ENCODE data around the gene KMT2D.

Gene KMT2D

DNA sequence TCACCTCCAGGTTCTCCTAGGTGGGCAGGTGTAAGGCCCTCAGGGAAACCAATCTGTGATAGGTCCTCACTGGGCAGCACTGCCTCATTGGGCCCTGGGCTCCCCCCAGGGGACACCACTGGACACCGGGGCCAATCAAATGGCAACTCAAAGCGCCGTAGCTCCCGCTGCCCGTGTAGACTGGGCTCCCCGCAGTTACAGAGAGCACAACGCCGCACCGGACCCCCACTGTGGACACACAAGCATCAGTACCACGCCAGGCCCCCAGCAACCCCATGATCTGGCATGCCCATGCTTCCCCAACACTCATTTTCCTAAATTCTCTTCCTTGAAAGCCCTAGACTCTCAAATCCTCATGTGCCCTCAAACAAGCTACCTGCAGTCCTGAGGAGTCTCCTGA, 6.1 kb downstream of the KMT2D start:
- Histone ChIP-seq H3K9me3 (ENCODE audit: insufficient read depth, low read depth, low read length) (no peaks in the 10 kb centered on the region), H3K4me2 (ENCODE audit: low read depth, low read length, poor library complexity, severe bottlenecking) (peak overlapping the region; percentile 99), H3F3A (ENCODE audit: low read depth) (no peaks in the 10 kb centered on the region), H3K36me3 (ENCODE audit: insufficient read depth, low read length) (peaks cover 58% of the 10 kb centered on the region), H3K27me3 (ENCODE audit: insufficient read depth, low read length, poor library complexity, severe bottlenecking) (peaks cover 3% of the 10 kb centered on the region), H3K9me2 (replicated peaks; ENCODE audit: low read depth, low read length) (no peaks in the 10 kb centered on the region), H3K4me1 (ENCODE audit: insufficient read depth, low read length, poor library complexity, severe bottlenecking) (peaks cover 26% of the 10 kb centered on the region), H2AFZ (ENCODE audit: low read length) (no peak overlapping the region), H3K9ac (ENCODE audit: low read depth, low read length, poor library complexity, severe bottlenecking) (no peak overlapping the region), H3K79me2 (ENCODE audit: insufficient read depth, low read length) (peaks cover 80% of the 10 kb centered on the region), H3K4me3 (ENCODE audit: low read length, poor library complexity, severe bottlenecking) (peak overlapping the region; percentile 86), H4K20me1 (ENCODE audit: insufficient read depth, low read length, poor library complexity, severe bottlenecking) (peaks cover 85% of the 10 kb centered on the region)
- TF ChIP-seq EZH2phosphoT487 (IDR thresholded peaks at IDR 0.05; ENCODE audit: borderline replicate concordance): no peak

GRCh38 chr12:49054096-49054495, 6.5 kb downstream of the KMT2D start:
- Histone ChIP-seq H3K9me3 (ENCODE audit: insufficient read depth, low read depth, low read length) (no peaks in the 10 kb centered on the region), H3K36me3 (ENCODE audit: insufficient read depth, low read length) (peaks cover 62% of the 10 kb centered on the region), H4K20me1 (ENCODE audit: insufficient read depth, low read length, poor library complexity, severe bottlenecking) (peaks cover 81% of the 10 kb centered on the region)

DNA sequence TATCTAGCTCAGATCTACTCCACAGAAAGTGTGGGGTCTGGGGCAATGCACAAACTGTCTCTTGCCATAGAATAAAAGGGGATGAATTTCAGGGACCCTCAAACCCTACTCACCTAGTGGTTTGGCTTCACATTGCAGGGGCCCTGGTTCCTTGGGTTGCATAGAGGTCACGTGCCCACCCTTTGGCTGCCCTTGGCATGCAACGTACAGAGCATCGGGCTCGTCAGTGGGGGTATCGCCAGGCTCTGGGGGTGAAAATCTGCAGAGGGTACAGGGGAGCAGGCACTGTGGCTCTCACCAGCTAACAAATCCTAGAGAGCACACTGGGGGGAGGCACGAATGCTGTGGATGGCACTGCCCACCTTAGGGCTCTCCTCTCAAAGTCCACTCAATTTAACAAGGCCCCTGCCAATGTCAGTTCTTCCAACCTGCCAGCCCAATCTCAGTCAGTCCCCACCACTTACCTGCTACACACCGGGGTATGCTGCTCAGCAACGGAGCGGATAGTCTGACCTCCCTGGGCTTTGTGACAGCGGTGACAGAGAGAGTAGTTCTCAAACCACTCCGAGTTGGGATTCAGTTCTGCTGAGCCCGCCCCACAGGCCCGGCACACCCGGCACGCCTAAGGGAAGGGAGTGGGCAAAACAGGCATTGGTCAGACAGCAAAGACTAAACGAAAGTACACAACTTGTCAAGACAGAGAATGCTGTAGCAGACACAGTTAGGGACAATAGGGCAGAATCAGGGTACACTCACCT, 8.0 kb downstream of the KMT2D start:
- H3K79me2 ChIP-seq (ENCODE audit: insufficient read depth, low read length): peaks cover 61% of the 10 kb centered on the region
- H3K9me3 ChIP-seq (ENCODE audit: insufficient read depth, low read depth, low read length): no peaks in the 10 kb centered on the region
- H3K36me3 ChIP-seq (ENCODE audit: insufficient read depth, low read length): peaks cover 77% of the 10 kb centered on the region
- H3F3A ChIP-seq (ENCODE audit: low read depth): no peaks in the 10 kb centered on the region
- peaks cover 66% of the 10 kb centered on the region for H4K20me1 ChIP-seq (ENCODE audit: insufficient read depth, low read length, poor library complexity, severe bottlenecking)
- H2AFZ ChIP-seq (ENCODE audit: low read length): no peak overlapping the region
- no peak overlapping the region for H3K4me2 ChIP-seq (ENCODE audit: low read depth, low read length, poor library complexity, severe bottlenecking)
- TF ChIP-seq, protein P1, sequence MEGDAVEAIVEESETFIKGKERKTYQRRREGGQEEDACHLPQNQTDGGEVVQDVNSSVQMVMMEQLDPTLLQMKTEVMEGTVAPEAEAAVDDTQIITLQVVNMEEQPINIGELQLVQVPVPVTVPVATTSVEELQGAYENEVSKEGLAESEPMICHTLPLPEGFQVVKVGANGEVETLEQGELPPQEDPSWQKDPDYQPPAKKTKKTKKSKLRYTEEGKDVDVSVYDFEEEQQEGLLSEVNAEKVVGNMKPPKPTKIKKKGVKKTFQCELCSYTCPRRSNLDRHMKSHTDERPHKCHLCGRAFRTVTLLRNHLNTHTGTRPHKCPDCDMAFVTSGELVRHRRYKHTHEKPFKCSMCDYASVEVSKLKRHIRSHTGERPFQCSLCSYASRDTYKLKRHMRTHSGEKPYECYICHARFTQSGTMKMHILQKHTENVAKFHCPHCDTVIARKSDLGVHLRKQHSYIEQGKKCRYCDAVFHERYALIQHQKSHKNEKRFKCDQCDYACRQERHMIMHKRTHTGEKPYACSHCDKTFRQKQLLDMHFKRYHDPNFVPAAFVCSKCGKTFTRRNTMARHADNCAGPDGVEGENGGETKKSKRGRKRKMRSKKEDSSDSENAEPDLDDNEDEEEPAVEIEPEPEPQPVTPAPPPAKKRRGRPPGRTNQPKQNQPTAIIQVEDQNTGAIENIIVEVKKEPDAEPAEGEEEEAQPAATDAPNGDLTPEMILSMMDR (conservative IDR thresholded peaks at IDR 0.05; ENCODE audit: low read length): no peak; the same call in 1 of the 2 replicates
- TF ChIP-seq EZH2phosphoT487 (IDR thresholded peaks at IDR 0.05; ENCODE audit: borderline replicate concordance): no peak
- H3K4me3 ChIP-seq (ENCODE audit: low read length, poor library complexity, severe bottlenecking): no peak overlapping the region
- no peaks in the 10 kb centered on the region for H3K27me3 ChIP-seq (ENCODE audit: insufficient read depth, low read length, poor library complexity, severe bottlenecking)
- H3K4me1 ChIP-seq (ENCODE audit: insufficient read depth, low read length, poor library complexity, severe bottlenecking): peaks cover 26% of the 10 kb centered on the region
- no peak overlapping the region for H3K9ac ChIP-seq (ENCODE audit: low read depth, low read length, poor library complexity, severe bottlenecking)
- H3K9me2 ChIP-seq (replicated peaks; ENCODE audit: low read depth, low read length): no peaks in the 10 kb centered on the region

More at GRCh38 chr12:49054096-49054495, 6.5 kb downstream of the KMT2D start:
- no peaks in the 10 kb centered on the region for H3F3A ChIP-seq (ENCODE audit: low read depth)
- no peak overlapping the region for H3K9ac ChIP-seq (ENCODE audit: low read depth, low read length, poor library complexity, severe bottlenecking)
- H3K4me2 ChIP-seq (ENCODE audit: low read depth, low read length, poor library complexity, severe bottlenecking): peak overlapping the region; percentile 99
- H2AFZ ChIP-seq (ENCODE audit: low read length): no peak overlapping the region
- peaks cover 76% of the 10 kb centered on the region for H3K79me2 ChIP-seq (ENCODE audit: insufficient read depth, low read length)
- no peak overlapping the region for H3K4me3 ChIP-seq (ENCODE audit: low read length, poor library complexity, severe bottlenecking)
- TF ChIP-seq, protein P1 (conservative IDR thresholded peaks at IDR 0.05; ENCODE audit: low read length): no peak
- no peak for TF ChIP-seq EZH2phosphoT487 (IDR thresholded peaks at IDR 0.05; ENCODE audit: borderline replicate concordance)
- H3K4me1 ChIP-seq (ENCODE audit: insufficient read depth, low read length, poor library complexity, severe bottlenecking): peaks cover 26% of the 10 kb centered on the region
- no peaks in the 10 kb centered on the region for H3K9me2 ChIP-seq (replicated peaks; ENCODE audit: low read depth, low read length)
- no peaks in the 10 kb centered on the region for H3K27me3 ChIP-seq (ENCODE audit: insufficient read depth, low read length, poor library complexity, severe bottlenecking)

Measured in Loucy (cell line).